GM21717 (cell line): ENCODE results near the gene HKDC1.
"Not testable (repeated sequence)": the region's sequence is repeated elsewhere in the genome, so short reads cannot be mapped to it uniquely, and the experiment has no call there.

Experiments used
- ATAC-seq: cut with Tn5 transposase; IDR thresholded peaks from one replicate; pipeline ENCODE4 v1.9.1; 2021; ENCODE audit warnings: mild to moderate bottlenecking, moderate library complexity; ENCODE audit not compliant: unreplicated experiment

HKDC1 gene

GRCh38 chr10:69220041-69220451 is at the start of gene HKDC1:
Gene HKDC1 (plus strand): TSS chr10:69220332. CDS start chr10:69220436, 104 bp downstream.
- ATAC-seq, result no peak

- ATAC-seq, result no peak
Observed at GRCh38 chr10:69172241-69172982, 47.7 kb upstream of the HKDC1 start.

GRCh38 chr10:69175326-69175725 is 44.8 kb upstream of the HKDC1 start:
- not testable (repeated sequence) for ATAC-seq

GRCh38 chr10:69176823-69177222 is 43.3 kb upstream of the HKDC1 start:
- ATAC-seq, result no peak

- ATAC-seq, result peak; percentile 17
Observed at GRCh38 chr10:69179089-69179742, 40.9 kb upstream of the HKDC1 start.

- peak; percentile 72 for ATAC-seq
Observed at GRCh38 chr10:69179743-69180524, 40.2 kb upstream of the HKDC1 start, which contains the start of gene SUPV3L1. Gene SUPV3L1 (plus strand): TSS chr10:69180234. CDS start chr10:69180292, 58 bp downstream.

- no peak for ATAC-seq
Observed at GRCh38 chr10:69180525-69181204, 39.5 kb upstream of the HKDC1 start.

- ATAC-seq, result no peak
Observed at GRCh38 chr10:69181433-69181832, 38.7 kb upstream of the HKDC1 start.

- ATAC-seq, result no peak
Observed at GRCh38 chr10:69182005-69182404, 38.1 kb upstream of the HKDC1 start.

GRCh38 chr10:69186524-69186923 is 33.6 kb upstream of the HKDC1 start:
- no peak for ATAC-seq

- no peak for ATAC-seq
Observed at GRCh38 chr10:69201045-69201444, 19.1 kb upstream of the HKDC1 start.

GRCh38 chr10:69202332-69202731 is 17.8 kb upstream of the HKDC1 start:
- ATAC-seq, result no peak

- ATAC-seq, result no peak
Observed at GRCh38 chr10:69208761-69209160, 11.4 kb upstream of the HKDC1 start.

GRCh38 chr10:69209787-69210484 is 10.2 kb upstream of the HKDC1 start:
- no peak for ATAC-seq

- ATAC-seq, result no peak
Observed at GRCh38 chr10:69211104-69211503, 9.0 kb upstream of the HKDC1 start.

GRCh38 chr10:69211524-69211923 is 8.6 kb upstream of the HKDC1 start:
- ATAC-seq, result no peak

GRCh38 chr10:69213591-69214311 is 6.4 kb upstream of the HKDC1 start:
- ATAC-seq, result no peak

GRCh38 chr10:69214666-69215131 is 5.4 kb upstream of the HKDC1 start:
- ATAC-seq, result no peak

GRCh38 chr10:69215405-69216171 is 4.5 kb upstream of the HKDC1 start:
- ATAC-seq, result no peak
